SK-N-MC (cell line): Measurements from ENCODE around the gene SMPD1.

Experiments used
- DNase-seq: peaks from one replicate; pipeline ENCODE4 v3.0.0-alpha.2; 2011; ENCODE audit warnings: low read depth, low spot score
- H3K27ac ChIP-seq: fragments of 200-600 bp; sonication (generic); 2 replicates; pipeline ENCODE4 v1.5.1; 2016; ENCODE audit warnings: mixed run types
- H3K36me3 ChIP-seq: fragments of 200-600 bp; sonication (generic); 2 replicates; pipeline ENCODE4 v1.6.1; 2017; ENCODE audit warnings: antibody characterized with exemption, low read length, mixed read lengths; ENCODE audit not compliant: insufficient read depth
- H3K4me3 ChIP-seq: fragments of 200-600 bp; sonication (generic); 2 replicates; pipeline ENCODE4 v1.5.1; 2016
- H3K9ac ChIP-seq: fragments of 200-600 bp; sonication (generic); 2 replicates; pipeline ENCODE4 v1.8.0; 2017; ENCODE audit warnings: mixed run types, mixed read lengths; ENCODE audit not compliant: insufficient read length
- H3K9me3 ChIP-seq: fragments of 200-600 bp; sonication (generic); 2 replicates; pipeline ENCODE4 v1.6.1; 2017; ENCODE audit warnings: low read depth, mild to moderate bottlenecking, antibody characterized with exemption, low read length, moderate library complexity, mixed read lengths
- EZH2 ChIP-seq: fragments of 200-600 bp; sonication (generic); IDR thresholded peaks from one replicate; pipeline ENCODE4 v1.6.1; 2017; ENCODE audit warnings: antibody characterized with exemption
- FOXP2 ChIP-seq: optimal IDR thresholded peaks from 2 replicates; pipeline ENCODE3; 2011; ENCODE audit warnings: mild to moderate bottlenecking, moderate library complexity; ENCODE audit not compliant: insufficient read depth; ENCODE audit errors: extremely low read length, control extremely low read depth
- POLR2AphosphoS5 ChIP-seq: IDR thresholded peaks from 2 replicates; pipeline ENCODE4 v1.6.1; 2012; ENCODE audit warnings: mild to moderate bottlenecking, low read depth, low read length, borderline replicate concordance

The SMPD1 gene

GRCh38 chr11:6437993-6438392, 47.7 kb downstream of the SMPD1 start:
- H3K27ac ChIP-seq, result no peak overlapping the region
- DNase-seq, result no peak
- TF ChIP-seq EZH2, result no peak
- TF ChIP-seq POLR2AphosphoS5, result no peak
- H3K4me3 ChIP-seq, result no peak overlapping the region
- H3K36me3 ChIP-seq, result no peaks in the 10 kb centered on the region
- H3K9ac ChIP-seq, result no peak overlapping the region
- no peaks in the 10 kb centered on the region for H3K9me3 ChIP-seq

DNA sequence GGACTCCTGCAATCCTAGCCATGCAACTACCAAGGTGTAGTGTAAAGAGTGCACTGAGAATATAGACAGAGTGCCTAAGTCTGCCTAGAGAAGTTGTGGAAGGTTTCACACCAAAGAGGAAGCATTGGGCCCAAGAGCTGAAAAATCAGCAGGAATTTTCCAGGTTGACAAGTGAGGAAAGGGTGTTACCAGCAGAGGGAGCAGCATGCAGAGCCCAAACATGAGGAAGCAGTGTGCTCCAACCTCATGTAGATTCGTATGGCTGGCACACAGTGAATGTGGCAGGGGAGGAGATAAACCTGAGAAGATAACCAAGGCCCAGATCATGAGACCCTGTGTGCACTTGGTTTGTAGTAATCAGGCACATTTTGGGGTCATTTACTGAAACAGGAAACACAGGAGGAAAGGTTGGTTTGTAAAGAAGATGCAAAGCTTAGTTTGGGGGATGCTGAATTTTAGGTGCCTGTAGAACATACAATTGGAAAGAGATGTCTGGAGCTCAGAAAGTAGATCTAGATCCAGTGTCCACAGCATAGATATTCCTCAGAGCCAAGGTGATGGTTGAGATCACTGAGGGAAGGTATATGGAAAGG, 48.8 kb downstream of the SMPD1 start:
- Histone ChIP-seq H3K4me3 (no peak overlapping the region), H3K9me3 (no peaks in the 10 kb centered on the region), H3K27ac (no peak overlapping the region), H3K36me3 (no peaks in the 10 kb centered on the region), H3K9ac (no peak overlapping the region)
- TF ChIP-seq EZH2 (no peak), FOXP2 (no peak), POLR2AphosphoS5 (no peak)
- peak; percentile 50 for DNase-seq

DNA sequence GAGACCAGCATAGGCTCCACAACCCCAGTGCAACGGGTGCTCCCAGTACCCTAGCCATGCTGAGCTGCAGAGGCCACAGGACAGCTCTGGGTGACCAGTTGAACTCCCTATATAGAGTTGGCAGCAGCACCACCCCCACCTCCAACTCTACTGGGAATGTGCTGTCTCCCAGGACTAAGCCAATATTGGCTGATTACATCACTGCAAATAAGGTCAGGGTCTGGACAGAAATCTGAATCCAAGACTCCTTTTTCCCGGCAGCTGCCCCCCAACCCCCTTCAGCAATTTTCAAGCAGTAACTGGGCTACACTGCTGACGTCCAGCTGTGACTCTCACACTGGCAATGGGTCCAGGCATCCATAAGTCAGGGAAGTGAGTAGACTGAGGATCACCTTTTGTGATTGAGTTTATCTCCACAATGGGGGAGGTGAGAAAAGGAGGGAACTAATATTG, 50.7 kb downstream of the SMPD1 start, which contains the start of gene HPX:
HPX (minus strand) TSS at position 82 of the 453 bp plus-strand sequence; CDS start at position 58, 24 bp downstream.
- H3K4me3 ChIP-seq, result no peak within 1 kb of the TSS
- DNase-seq, result no peak
- H3K27ac ChIP-seq, result no peak within 1 kb of the TSS
- no peaks in the 10 kb centered on the region for H3K9me3 ChIP-seq
- H3K36me3 ChIP-seq, result no peaks in the 10 kb centered on the region
- no peak within 1 kb of the TSS for H3K9ac ChIP-seq
- TF ChIP-seq POLR2AphosphoS5 (no peak), EZH2 (no peak), FOXP2 (no peak)

DNA sequence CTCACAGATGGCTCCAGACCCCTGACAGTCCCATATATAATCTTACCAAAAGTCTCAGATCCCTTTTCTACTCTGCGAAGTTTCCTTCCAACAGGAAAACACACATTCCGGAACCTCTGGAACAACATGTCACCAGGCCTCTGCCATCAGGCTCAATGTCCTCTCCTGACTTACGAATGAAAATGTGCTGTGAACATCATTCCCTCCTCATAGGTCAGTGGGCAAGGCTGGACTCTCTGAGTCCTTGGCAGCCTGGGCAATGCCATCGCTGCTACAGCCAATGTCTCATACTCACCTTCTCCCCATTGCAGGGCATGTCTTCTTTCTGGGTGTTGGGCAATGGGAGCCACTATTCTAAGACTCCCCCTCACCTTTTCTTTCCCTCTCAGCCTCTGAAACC, 52.2 kb downstream of the SMPD1 start:
- Histone ChIP-seq H3K9ac (no peak overlapping the region), H3K36me3 (no peaks in the 10 kb centered on the region), H3K9me3 (no peaks in the 10 kb centered on the region), H3K27ac (no peak overlapping the region), H3K4me3 (no peak overlapping the region)
- no peak for TF ChIP-seq FOXP2
- no peak for TF ChIP-seq POLR2AphosphoS5
- no peak for TF ChIP-seq EZH2
- no peak for DNase-seq

- no peak for TF ChIP-seq EZH2
- no peak for TF ChIP-seq POLR2AphosphoS5
- TF ChIP-seq FOXP2, result no peak
- Histone ChIP-seq H3K9me3 (no peaks in the 10 kb centered on the region), H3K4me3 (no peak overlapping the region), H3K36me3 (no peaks in the 10 kb centered on the region), H3K27ac (no peak overlapping the region), H3K9ac (no peak overlapping the region)
- no peak for DNase-seq
These were observed 53.2 kb downstream of the SMPD1 start for GRCh38 chr11:6443269-6444003.
